ENCODE results near the gene STEAP3.

DNA sequence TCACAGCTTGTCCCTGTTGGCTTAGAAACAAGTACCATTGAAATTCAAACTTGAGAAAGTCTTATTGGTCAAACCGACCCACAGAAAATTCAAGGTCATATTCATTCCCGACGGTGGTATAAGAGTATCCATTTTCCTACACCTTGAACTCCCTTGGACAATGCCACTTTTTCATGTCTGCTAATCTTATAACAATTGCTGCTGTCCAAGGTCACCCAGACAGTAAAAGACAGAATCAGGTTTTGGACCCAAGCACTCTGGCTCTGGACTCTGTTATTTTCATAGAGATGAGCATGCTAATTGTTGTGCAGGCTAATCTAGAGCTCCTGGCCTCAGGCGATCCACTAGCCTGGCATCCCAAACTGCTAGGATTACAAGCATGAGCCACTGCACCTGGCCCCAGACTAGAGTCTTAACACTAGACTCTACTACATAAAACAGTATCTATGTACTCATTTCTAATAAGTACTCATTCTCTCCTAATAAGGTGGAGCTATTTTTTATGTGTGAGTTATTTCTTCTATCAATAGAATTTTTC is 85.2 kb downstream of the STEAP3 start:
- TF ChIP-seq CTCF (IDR thresholded peaks at IDR 0.05 in 4 of 5, conservative IDR thresholded peaks at IDR 0.05 in 1 of 5) (no peak), POLR2A (IDR thresholded peaks at IDR 0.05) (no peak)
